IMR-90 (cell line): Measurements from ENCODE around the gene SYTL3. TPM values are rescaled to one million over a fixed set of nuclear protein-coding genes. Genes with fewer than 3 reads are reported as not detected.

ENCODE experiments used
- ATAC-seq: fragments of 200-7000 bp; cut with Tn5 transposase; 2 replicates; pipeline ENCODE4 v1.9.1; 2020; ENCODE audit warnings: low read depth, mild to moderate bottlenecking, moderate library complexity
- BruUV-seq: library from RNA; stranded (reverse); fragments of 400-500 nt; replicated peaks from 2 replicates; lab custom pipeline; 2021; lab: Mats Ljungman, UMichigan
- CTCF ChIA-PET: fragments of 300-600 bp; formaldehyde crosslinking; extraction: SDS; loops from one replicate; lab custom pipeline; 2021; ENCODE audit warnings: antibody characterized with exemption; lab: Yijun Ruan, JAX
- POLR2A ChIA-PET: fragments of 300-600 bp; sonication (Branson Sonifier 250); formaldehyde crosslinking; loops from one replicate; lab custom pipeline; 2022; ENCODE audit warnings: antibody characterized with exemption; ENCODE audit not compliant: unreplicated experiment; lab: Charles Lee
- DNase-seq: peaks from one replicate; pipeline ENCODE4 v3.0.0; 2013
- H2AFZ ChIP-seq: replicated peaks from 2 replicates; pipeline ENCODE3; 2013; ENCODE audit warnings: low read length, mild to moderate bottlenecking; ENCODE audit not compliant: poor library complexity
- H2AK5ac ChIP-seq: 2 replicates; pipeline ENCODE4 v1.6.1; 2013; ENCODE audit warnings: low read depth, low read length, inconsistent platforms
- H2AK9ac ChIP-seq: replicated peaks from 2 replicates; pipeline ENCODE3; 2013; ENCODE audit warnings: mild to moderate bottlenecking, low read depth, low read length, moderate library complexity; ENCODE audit not compliant: poor library complexity
- H2BK120ac ChIP-seq: 2 replicates; pipeline ENCODE4 v1.6.1; 2013; ENCODE audit warnings: low read depth, low read length, inconsistent platforms
- H2BK15ac ChIP-seq: 3 replicates; pipeline ENCODE4 v1.6.1; 2013; ENCODE audit warnings: low read depth, low read length, inconsistent platforms
- H2BK20ac ChIP-seq: 2 replicates; pipeline ENCODE4 v1.6.1; 2013; ENCODE audit warnings: low read depth, mild to moderate bottlenecking, inconsistent platforms, low read length, moderate library complexity
- H2BK5ac ChIP-seq: 2 replicates; pipeline ENCODE4 v1.6.1; 2013; ENCODE audit warnings: mild to moderate bottlenecking, low read depth, low read length, inconsistent platforms; ENCODE audit not compliant: poor library complexity, severe bottlenecking
- H3K14ac ChIP-seq: replicated peaks from 2 replicates; pipeline ENCODE4 v1.6.1; 2013; ENCODE audit warnings: low read depth, low read length, inconsistent platforms
- H3K18ac ChIP-seq: 2 replicates; pipeline ENCODE4 v1.6.1; 2013; ENCODE audit warnings: low read depth, low read length, control low read depth
- H3K23ac ChIP-seq: 2 replicates; pipeline ENCODE4 v1.6.1; 2013; ENCODE audit warnings: low read depth, low read length, inconsistent platforms
- H3K27ac ChIP-seq: 2 replicates; pipeline ENCODE4 v1.5.1; 2013; ENCODE audit warnings: mild to moderate bottlenecking, control low read depth, low read length; ENCODE audit not compliant: insufficient read depth
- H3K27me3 ChIP-seq: 2 replicates; pipeline ENCODE4 v1.6.1; 2013; ENCODE audit warnings: low read length; ENCODE audit not compliant: control insufficient read depth, insufficient read depth
- H3K36me3 ChIP-seq: 2 replicates; pipeline ENCODE4 v1.6.1; 2013; ENCODE audit warnings: low read length, mixed read lengths; ENCODE audit not compliant: control insufficient read depth, insufficient read depth
- H3K4ac ChIP-seq: 2 replicates; pipeline ENCODE4 v1.6.1; 2013; ENCODE audit warnings: low read depth, low read length, inconsistent platforms
- H3K4me1 ChIP-seq: 2 replicates; pipeline ENCODE4 v1.6.1; 2013; ENCODE audit warnings: low read length, mixed read lengths; ENCODE audit not compliant: control insufficient read depth, insufficient read depth
- H3K4me2 ChIP-seq: 2 replicates; pipeline ENCODE4 v1.6.1; 2013; ENCODE audit warnings: low read depth, mild to moderate bottlenecking, control low read depth, low read length, moderate library complexity
- H3K4me3 ChIP-seq: 2 replicates; pipeline ENCODE4 v1.5.1; 2013; ENCODE audit warnings: low read depth, mild to moderate bottlenecking, control low read depth, low read length, moderate library complexity; ENCODE audit not compliant: insufficient read depth
- H3K56ac ChIP-seq: 2 replicates; pipeline ENCODE4 v1.6.1; 2013; ENCODE audit warnings: low read length, inconsistent platforms; ENCODE audit not compliant: insufficient read depth; ENCODE audit errors: extremely low read depth
- H3K79me1 ChIP-seq, 2 experiments: 2 replicates each; pipeline ENCODE4 v1.6.1; 2013; ENCODE audit warnings: low read length in 2 of 2, inconsistent platforms in 1 of 2, low read depth in 1 of 2
- H3K9ac ChIP-seq: 2 replicates; pipeline ENCODE4 v1.6.1; 2013; ENCODE audit warnings: low read depth, low read length, control low read depth
- H3K9me1 ChIP-seq: 2 replicates; pipeline ENCODE4 v1.6.1; 2013; ENCODE audit warnings: low read length, inconsistent platforms; ENCODE audit not compliant: insufficient read depth
- H3K9me3 ChIP-seq: 2 replicates; pipeline ENCODE4 v1.6.1; 2013; ENCODE audit warnings: low read length; ENCODE audit not compliant: control insufficient read depth, insufficient read depth
- H4K20me1 ChIP-seq: 2 replicates; pipeline ENCODE4 v1.6.1; 2013; ENCODE audit warnings: low read length, inconsistent platforms; ENCODE audit not compliant: insufficient read depth
- H4K5ac ChIP-seq: 2 replicates; pipeline ENCODE4 v1.6.1; 2013; ENCODE audit warnings: mild to moderate bottlenecking, low read depth, low read length, control low read depth
- H4K8ac ChIP-seq, 2 experiments: 2 replicates each; pipeline ENCODE4 v1.6.1; 2013; ENCODE audit warnings: low read depth in 2 of 2, low read length in 2 of 2, control low read depth in 1 of 2, inconsistent platforms in 1 of 2
- H4K91ac ChIP-seq: 2 replicates; pipeline ENCODE4 v1.6.1; 2013; ENCODE audit warnings: low read depth, low read length, inconsistent platforms; ENCODE audit not compliant: insufficient read depth
- CTCF ChIP-seq: conservative IDR thresholded peaks from 2 replicates; pipeline ENCODE4 v1.5.1; 2012; ENCODE audit warnings: mild to moderate bottlenecking, low read depth, low read length, improper control_type of control experiment
- ELK1 ChIP-seq: fragments of 150-350 bp; IDR thresholded peaks from 2 replicates; pipeline ENCODE4 v1.6.1; 2016; ENCODE audit warnings: low read depth, mild to moderate bottlenecking, low read length, moderate library complexity, borderline replicate concordance
- WGBS, 2 experiments: methylation state at CpG; one replicate each; pipeline versions ENCODE4 v1.1.5 to v1.1.7; 2013; ENCODE audit warnings: missing lambda C conversion rate in 2 of 2; ENCODE audit not compliant: insufficient read length in 1 of 2; ENCODE audit errors: extremely low coverage in 2 of 2; 5-methylcytosine and 5-hydroxymethylcytosine counted together
- dilution Hi-C: fragments of 300-500 bp; cut with HindIII; formaldehyde crosslinking; loops from one replicate; pipeline ENCODE4 v1.14.3; 2018; ENCODE audit warnings: low sequenced_read_pairs; ENCODE audit not compliant: unreplicated experiment
- in situ Hi-C: fragments of 300-500 bp; cut with MboI; formaldehyde crosslinking; loops from 3 replicates; pipeline ENCODE4 v1.14.3; 2019; ENCODE audit warnings: low sequenced_read_pairs, inconsistent platforms, mixed read lengths
- intact Hi-C: fragments of 100-400 bp; cut with micrococcal nuclease; formaldehyde crosslinking; loops from 2 replicates; pipeline ENCODE4 v1.10.0; 2022
- polyA plus RNA-seq, 3 experiments: library from polyadenylated mRNA; depleted of rRNA; stranded (reverse); fragments of >200 nt; gene quantifications; 2 replicates each; pipeline ENCODE4 v1.2.3, GENCODE V29; 2012; ENCODE audit warnings: low replicate concordance in 1 of 3
- total RNA-seq: library from RNA; depleted of rRNA; stranded (reverse); fragments of >200 nt; gene quantifications from 2 replicates; pipeline ENCODE4 v1.2.3, GENCODE V29; 2012

Gene SYTL3
- total and polyA plus RNA-seq, 2 of the 4 experiments (the other 2 are of a cell fraction) = 2.9 to 4.3 TPM

- Histone ChIP-seq H2BK20ac (no peak overlapping the region), H3K23ac (no peak overlapping the region), H3K56ac (no peak overlapping the region), H3K27me3 (no peaks in the 10 kb centered on the region), H3K4ac (no peak overlapping the region), H4K20me1 (no peaks in the 10 kb centered on the region), H2BK5ac (no peak overlapping the region), H3K36me3 (peaks cover 67% of the 10 kb centered on the region), H2AK9ac (no peak overlapping the region), H3K4me2 (no peak overlapping the region), H2AFZ (no peak overlapping the region), H3K14ac (no peak overlapping the region), H2BK15ac (no peak overlapping the region), H4K5ac (no peak overlapping the region), H3K27ac (no peak overlapping the region), H3K9me1 (peaks cover 10% of the 10 kb centered on the region; the same call in 1 of the 2 replicates), H4K91ac (no peak overlapping the region), H3K9me3 (no peaks in the 10 kb centered on the region), H2AK5ac (no peak overlapping the region), H4K8ac (no peak overlapping the region), H3K18ac (no peak overlapping the region), H2BK120ac (no peak overlapping the region), H3K9ac (no peak overlapping the region), H3K79me1 (peaks cover 11 to 17% of the 10 kb centered on the region in 2 experiments), H3K4me3 (no peak overlapping the region), H3K4me1 (no peaks in the 10 kb centered on the region)
- intact Hi-C loops = no loop called here
- ChIA-PET CTCF (interaction anchor here (0.6 kb wide), 1 partner anchor 174 kb away, joined by 3 read pairs; no protein-coding TSS in a partner anchor), POLR2A (no interaction called here)
- BruUV-seq = no TSS peak
- no peak for ATAC-seq
- WGBS, 2 experiments = 88% methylated on average over 5 of the region's 11 CpGs; no CpG with 5 or more reads in 1 of the 2 experiments
- in situ Hi-C loops = no loop called here
- no peak for DNase-seq
- dilution Hi-C loops = no loop called here
- TF ChIP-seq ELK1 (no peak), CTCF (no peak)
Observed at GRCh38 chr6:158772172-158772571, 122.3 kb downstream of the SYTL3 start.
